Measurements from ENCODE around the gene TOPBP1.

DNA sequence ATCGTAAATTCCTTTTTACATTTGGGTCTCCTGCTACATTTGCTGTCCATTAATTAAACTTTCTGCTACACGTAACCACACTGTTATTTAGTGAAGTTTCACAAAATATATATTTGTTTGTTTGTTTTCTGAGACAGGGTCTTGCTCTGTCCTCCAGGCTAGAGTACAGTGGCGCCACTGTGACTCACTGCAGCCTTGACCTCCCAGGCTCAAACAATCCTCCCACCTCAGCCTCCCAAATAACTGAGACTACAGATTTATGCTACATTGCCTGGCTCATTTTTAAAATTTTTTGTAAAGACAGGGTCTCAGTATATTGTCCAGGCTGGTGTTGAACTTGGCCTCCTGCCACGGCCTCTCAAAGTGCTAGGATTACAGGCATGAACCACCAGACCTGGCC lies 20.5 kb downstream of the TOPBP1 start:
- TF ChIP-seq, protein P1, sequence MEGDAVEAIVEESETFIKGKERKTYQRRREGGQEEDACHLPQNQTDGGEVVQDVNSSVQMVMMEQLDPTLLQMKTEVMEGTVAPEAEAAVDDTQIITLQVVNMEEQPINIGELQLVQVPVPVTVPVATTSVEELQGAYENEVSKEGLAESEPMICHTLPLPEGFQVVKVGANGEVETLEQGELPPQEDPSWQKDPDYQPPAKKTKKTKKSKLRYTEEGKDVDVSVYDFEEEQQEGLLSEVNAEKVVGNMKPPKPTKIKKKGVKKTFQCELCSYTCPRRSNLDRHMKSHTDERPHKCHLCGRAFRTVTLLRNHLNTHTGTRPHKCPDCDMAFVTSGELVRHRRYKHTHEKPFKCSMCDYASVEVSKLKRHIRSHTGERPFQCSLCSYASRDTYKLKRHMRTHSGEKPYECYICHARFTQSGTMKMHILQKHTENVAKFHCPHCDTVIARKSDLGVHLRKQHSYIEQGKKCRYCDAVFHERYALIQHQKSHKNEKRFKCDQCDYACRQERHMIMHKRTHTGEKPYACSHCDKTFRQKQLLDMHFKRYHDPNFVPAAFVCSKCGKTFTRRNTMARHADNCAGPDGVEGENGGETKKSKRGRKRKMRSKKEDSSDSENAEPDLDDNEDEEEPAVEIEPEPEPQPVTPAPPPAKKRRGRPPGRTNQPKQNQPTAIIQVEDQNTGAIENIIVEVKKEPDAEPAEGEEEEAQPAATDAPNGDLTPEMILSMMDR (IDR thresholded peaks at IDR 0.05), result no peak
- no peak for TF ChIP-seq POLR2A (IDR thresholded peaks at IDR 0.05; ENCODE audit: low read depth)

All from esophagus muscularis mucosa (tissue), 3 donors.